Heart right ventricle (tissue), 16 donors: ENCODE results near the gene KIFC3. TPM values are rescaled to one million over a fixed set of nuclear protein-coding genes. Genes with fewer than 3 reads are reported as not detected.

Source experiments
- ATAC-seq, 8 donors: fragments of 200-7000 bp; cut with Tn5 transposase; one replicate each; pipeline ENCODE4 v1.9.1; 2020; ENCODE audit warnings: mild to moderate bottlenecking in 8 of 8, moderate library complexity in 8 of 8, moderate number of reproducible peaks in 1 of 8
- DNase-seq, 2 donors: peaks; one replicate each; pipeline ENCODE4 v3.0.0-alpha.2; 2020
- H3K27ac ChIP-seq, 10 donors: fragments of 200-600 bp; sonication (generic) in 2 of 10; one replicate each; pipeline versions ENCODE4 v1.5.0 to v1.8.0; 2020 to 2022; ENCODE audit warnings: mild to moderate bottlenecking in 3 of 10
- H3K27me3 ChIP-seq, 7 donors: fragments of 200-600 bp; one replicate each; pipeline ENCODE4 v1.8.0; 2021 to 2022; ENCODE audit warnings: mild to moderate bottlenecking in 2 of 7
- H3K36me3 ChIP-seq, 9 donors: fragments of 200-600 bp; sonication (generic) in 1 of 9; one replicate each; pipeline versions ENCODE4 v1.5.0 to v1.8.0; 2020 to 2022; ENCODE audit warnings: mild to moderate bottlenecking in 2 of 9
- H3K4me1 ChIP-seq, 9 donors: fragments of 200-600 bp; sonication (generic) in 1 of 9; one replicate each; pipeline versions ENCODE4 v1.5.0 to v1.8.0; 2020 to 2022; ENCODE audit warnings: mild to moderate bottlenecking in 4 of 9
- H3K4me3 ChIP-seq, 10 donors: fragments of 200-600 bp; sonication (generic) in 2 of 10; one replicate each; pipeline versions ENCODE4 v1.5.0 to v1.8.0; 2020 to 2022; ENCODE audit warnings: mild to moderate bottlenecking in 7 of 10, moderate library complexity in 2 of 10
- H3K9me3 ChIP-seq, 11 donors: fragments of 200-600 bp in 10 of 11; sonication (generic) in 2 of 11; one replicate each; pipeline versions ENCODE4 v1.5.0 to v1.8.0; 2013 to 2022; ENCODE audit warnings: mild to moderate bottlenecking in 2 of 11, control low read depth in 1 of 11, moderate library complexity in 1 of 11
- CTCF ChIP-seq, 9 donors: fragments of 200-600 bp; sonication (generic) in 2 of 9; IDR thresholded peaks; one replicate each; pipeline versions ENCODE4 v1.5.0 to v1.8.0; 2021 to 2022; ENCODE audit warnings: antibody characterized with exemption in 9 of 9, mild to moderate bottlenecking in 5 of 9, moderate library complexity in 1 of 9
- WGBS, 2 donors: extraction: QIAGEN DNeasy Blood & Tissue Kit; methylation state at CpG; one replicate each; pipeline ENCODE4 v1.1.7; 2013; ENCODE audit warnings: inconsistent platforms in 1 of 2; 5-methylcytosine and 5-hydroxymethylcytosine counted together
- intact Hi-C, 10 donors: fragments of 100-400 bp; cut with DNase I; formaldehyde crosslinking; loops; one replicate each; pipeline versions ENCODE4 v1.11.1 to v1.14.2; 2022
- polyA plus RNA-seq, 2 donors: library from polyadenylated mRNA; stranded (reverse); fragments of 200-250 nt; gene quantifications; one replicate each; pipeline ENCODE4 v1.2.3, GENCODE V29; 2013
- total RNA-seq, 10 donors: library from RNA; stranded (reverse); fragmentation: NEBNext Ultra II Directional in 3 of 10; extraction: Animal tissue kit (Norgen Biotek cat#: 25700) in 3 of 10; gene quantifications; one replicate each; pipeline versions ENCODE4 v1.2.1 to v1.2.4, GENCODE V29; 2021 to 2023
- donor health status: Arrhythmogenic right ventricular cardiomyopathy.
- donor health status: ischemic (EF 13 %, LVEDD 7.1; RV severe dilation, severe dysfunction).
- donor health status: healthy with polysubstance abuse.
- donor health status: DM: no; HTN: yes; CAD: no.
- donor health status: DM: no; HTN: no; CAD: no.
- donor health status: ischemic (EF 25% LVEDD 6.9; RV normal size, moderate dysfunction).
- donor health status: ischemic (EF 25% LVEDD 5.7; RV mildly dilated, moderate dysfunction).
- donor health status: healthy.
- donor health status: DM: yes; HTN: yes; CAD: no.
- donor health status: Ischemic cardiomyopathy.
- donor health status: ischemic (EF 35%, LVEDD 5.7; RV mildly dilated, moderate dysfunction).
- donor health status: nonischemic (EF 11% LVEDD 7.7; RV severe dilation, severe dysfunction).
- donor health status: DM: yes; HTN: yes; CAD: no.
- donor health status: PGD.
- donor health status: ischemic (EF 29% LVEDD 5.4; RV normal size, mild dysfunction).
- donor health status: nonischemic (EF 23%, LVEDD 6.1; RV moderate dilation, normal function).

KIFC3 gene
- total and polyA plus RNA-seq, 12 donors = 42.5 to 97.4 (median 63.5) TPM

- TF ChIP-seq CTCF (IDR thresholded peaks at IDR 0.05) = no peak
- Histone ChIP-seq H3K4me1 (peaks cover 4 to 29% (median 15%) of the 10 kb centered on the region in 9 donors), H3K4me3 (no peak overlapping the region), H3K27ac (no peak overlapping the region), H3K27me3 (no peaks in the 10 kb centered on the region), H3K36me3 (peaks cover 0 to 41% (median 0%) of the 10 kb centered on the region in 9 donors), H3K9me3 (no peaks in the 10 kb centered on the region)
- intact Hi-C loops = loop anchor here in 1 of 10 donors (5.0 kb wide), 1 partner anchor 42 kb away; no protein-coding TSS in a partner anchor
- WGBS, 2 donors = 93 to 94% methylated on average over 24 of the region's 24 CpGs
- ATAC-seq = no peak
- no peak for DNase-seq
These were observed 61.7 kb downstream of the KIFC3 start for GRCh38 chr16:57740423-57741071.

GRCh38 chr16:57739756-57740422, 62.4 kb downstream of the KIFC3 start:
- TF ChIP-seq CTCF (IDR thresholded peaks at IDR 0.05) = no peak
- WGBS, 2 donors = 96 to 99% methylated on average over 18 of the region's 18 CpGs
- H3K36me3 ChIP-seq = peaks cover 0 to 37% (median 0%) of the 10 kb centered on the region in 9 donors
- intact Hi-C loops = loop anchor here in 1 of 10 donors (5.0 kb wide), 1 partner anchor 42 kb away; no protein-coding TSS in a partner anchor
- H3K4me3 ChIP-seq = no peak overlapping the region
- no peaks in the 10 kb centered on the region for H3K9me3 ChIP-seq
- no peak for ATAC-seq
- H3K4me1 ChIP-seq = peaks cover 4 to 29% (median 15%) of the 10 kb centered on the region in 9 donors
- no peak for DNase-seq
- H3K27ac ChIP-seq = no peak overlapping the region
- H3K27me3 ChIP-seq = no peaks in the 10 kb centered on the region

GRCh38 chr16:57738844-57739243, 63.4 kb downstream of the KIFC3 start:
- WGBS, 2 donors = 96 to 97% methylated on average over 7 of the region's 7 CpGs
- Histone ChIP-seq H3K4me1 (peaks cover 11 to 36% (median 20%) of the 10 kb centered on the region in 9 donors), H3K27me3 (no peaks in the 10 kb centered on the region), H3K4me3 (no peak overlapping the region), H3K36me3 (peaks cover 0 to 29% (median 0%) of the 10 kb centered on the region in 9 donors), H3K9me3 (no peaks in the 10 kb centered on the region), H3K27ac (no peak overlapping the region)
- intact Hi-C loops = no loop called here
- TF ChIP-seq CTCF (IDR thresholded peaks at IDR 0.05) = no peak
- no peak for ATAC-seq
- DNase-seq = no peak

GRCh38 chr16:57736419-57737351, 65.6 kb downstream of the KIFC3 start:
- peaks cover 0 to 7% (median 0%) of the 10 kb centered on the region in 11 donors for H3K9me3 ChIP-seq
- DNase-seq (no peak), ATAC-seq (peak in 3 of 8 donors; percentile 7 to 21 (median 14))
- intact Hi-C loops = no loop called here
- TF ChIP-seq CTCF (IDR thresholded peaks at IDR 0.05) = peak in 4 of 9 donors; percentile 14 to 30 (median 28)
- 17 to 23% methylated on average over 23 of the region's 23 CpGs for WGBS, 2 donors
- no peaks in the 10 kb centered on the region for H3K27me3 ChIP-seq
- H3K4me3 ChIP-seq = peak overlapping the region; percentile 67 to 94 (median 76)
- peak overlapping the region in 9 of 10 donors; percentile 13 to 82 (median 73) for H3K27ac ChIP-seq
- H3K36me3 ChIP-seq = peaks cover 0 to 16% (median 0%) of the 10 kb centered on the region in 9 donors
- H3K4me1 ChIP-seq = peaks cover 11 to 28% (median 19%) of the 10 kb centered on the region in 9 donors
